ENCODE measurements around the gene LRRC53.
A peak's percentile ranks its signal among the peaks of the same experiment; 100 is the strongest.

Gene LRRC53

GRCh38 chr1:74496669-74497068 lies 15.7 kb downstream of the LRRC53 start:
- no peak overlapping the region for H3K4me2 ChIP-seq (ENCODE audit: low read length)
- no peak overlapping the region for H2BK12ac ChIP-seq (ENCODE audit: low read length)
- no peak overlapping the region for H3K4ac ChIP-seq (ENCODE audit: low read depth, low read length)
- no peak overlapping the region for H3K27ac ChIP-seq (ENCODE audit: low read depth, low read length)
- no peak overlapping the region for H4K12ac ChIP-seq (ENCODE audit: low read depth, low read length)
- no peaks in the 10 kb centered on the region for H3K4me1 ChIP-seq (ENCODE audit: control insufficient read depth in 1 of 2, insufficient read depth in 2 of 2, low read length in 2 of 2)
- no peak overlapping the region for H2AK5ac ChIP-seq (ENCODE audit: low read length)
- no peaks in the 10 kb centered on the region for H3K79me1 ChIP-seq (ENCODE audit: low read length)
- no peak overlapping the region for H3K18ac ChIP-seq (ENCODE audit: low read length)
- no peak overlapping the region for H3K4me3 ChIP-seq (ENCODE audit: low read depth, low read length)
- no peak for DNase-seq
- H3K36me3 ChIP-seq (ENCODE audit: control insufficient read depth in 1 of 2, insufficient read depth in 2 of 2, low read length in 2 of 2) = no peaks in the 10 kb centered on the region
- H3K27me3 ChIP-seq (ENCODE audit: insufficient read depth, low read length) = no peaks in the 10 kb centered on the region
- no peak overlapping the region for H4K8ac ChIP-seq (ENCODE audit: low read depth, low read length)
- H2BK120ac ChIP-seq (ENCODE audit: insufficient read depth, low read length, poor library complexity) = no peak overlapping the region
- H3K79me2 ChIP-seq (ENCODE audit: control insufficient read depth, insufficient read depth, low read length, poor library complexity) = no peaks in the 10 kb centered on the region
- no peak overlapping the region for H3K9ac ChIP-seq (ENCODE audit: low read length)
- no peaks in the 10 kb centered on the region for H3K9me3 ChIP-seq (ENCODE audit: insufficient read depth, low read depth, low read length)
- H2AFZ ChIP-seq (ENCODE audit: insufficient read depth, low read length, poor library complexity) = no peak overlapping the region
- no peak overlapping the region for H4K91ac ChIP-seq (ENCODE audit: low read depth, low read length)
- no peak overlapping the region for H3K23ac ChIP-seq (ENCODE audit: low read length)
- no peak overlapping the region for H2BK5ac ChIP-seq (ENCODE audit: low read depth, low read length, poor library complexity)
- no peak overlapping the region for H3K14ac ChIP-seq (ENCODE audit: low read length)

GRCh38 chr1:74486036-74486435 lies 26.4 kb downstream of the LRRC53 start:
- WGBS (ENCODE audit: extremely low coverage, insufficient coverage, insufficient read length) = no CpG with 5 or more reads among the region's 1 CpG
- Histone ChIP-seq H3K9ac (ENCODE audit: low read length) (no peak overlapping the region), H3K27me3 (ENCODE audit: insufficient read depth, low read length) (no peaks in the 10 kb centered on the region), H3K23ac (ENCODE audit: low read length) (no peak overlapping the region), H2BK12ac (ENCODE audit: low read length) (no peak overlapping the region), H3K79me1 (ENCODE audit: low read length) (peaks cover 3% of the 10 kb centered on the region), H2AK5ac (ENCODE audit: low read length) (no peak overlapping the region), H3K14ac (ENCODE audit: low read length) (no peak overlapping the region), H4K12ac (ENCODE audit: low read depth, low read length) (no peak overlapping the region), H2AFZ (ENCODE audit: insufficient read depth, low read length, poor library complexity) (no peak overlapping the region), H3K4me1 (ENCODE audit: control insufficient read depth in 1 of 2, insufficient read depth in 2 of 2, low read length in 2 of 2) (peaks cover 0 to 7% of the 10 kb centered on the region in 2 experiments), H3K36me3 (ENCODE audit: control insufficient read depth in 1 of 2, insufficient read depth in 2 of 2, low read length in 2 of 2) (no peaks in the 10 kb centered on the region), H3K4me2 (ENCODE audit: low read length) (no peak overlapping the region), H3K18ac (ENCODE audit: low read length) (no peak overlapping the region), H4K91ac (ENCODE audit: low read depth, low read length) (no peak overlapping the region), H3K4me3 (ENCODE audit: low read depth, low read length) (no peak overlapping the region), H2BK120ac (ENCODE audit: insufficient read depth, low read length, poor library complexity) (no peak overlapping the region), H3K79me2 (ENCODE audit: control insufficient read depth, insufficient read depth, low read length, poor library complexity) (no peaks in the 10 kb centered on the region), H3K9me3 (ENCODE audit: insufficient read depth, low read depth, low read length) (no peaks in the 10 kb centered on the region), H4K8ac (ENCODE audit: low read depth, low read length) (no peak overlapping the region), H3K27ac (ENCODE audit: low read depth, low read length) (peak overlapping the region; percentile 37), H2BK5ac (ENCODE audit: low read depth, low read length, poor library complexity) (no peak overlapping the region), H3K4ac (ENCODE audit: low read depth, low read length) (no peak overlapping the region)
- DNase-seq = no peak

- peaks cover 3% of the 10 kb centered on the region for H3K79me1 ChIP-seq (ENCODE audit: low read length)
- H2AFZ ChIP-seq (ENCODE audit: insufficient read depth, low read length, poor library complexity) = peak overlapping the region; percentile 25
- no peak overlapping the region for H3K14ac ChIP-seq (ENCODE audit: low read length)
- peak overlapping the region; percentile 15 for H2BK120ac ChIP-seq (ENCODE audit: insufficient read depth, low read length, poor library complexity)
- H4K91ac ChIP-seq (ENCODE audit: low read depth, low read length) = peak overlapping the region; percentile 39
- no peak overlapping the region for H3K4me2 ChIP-seq (ENCODE audit: low read length)
- H3K4me3 ChIP-seq (ENCODE audit: low read depth, low read length) = no peak overlapping the region
- peaks cover 0 to 7% of the 10 kb centered on the region in 2 experiments for H3K4me1 ChIP-seq (ENCODE audit: control insufficient read depth in 1 of 2, insufficient read depth in 2 of 2, low read length in 2 of 2)
- no peaks in the 10 kb centered on the region for H3K27me3 ChIP-seq (ENCODE audit: insufficient read depth, low read length)
- H3K27ac ChIP-seq (ENCODE audit: low read depth, low read length) = peak overlapping the region; percentile 37
- H2BK12ac ChIP-seq (ENCODE audit: low read length) = no peak overlapping the region
- no peak overlapping the region for H4K12ac ChIP-seq (ENCODE audit: low read depth, low read length)
- DNase-seq = no peak
- H3K9me3 ChIP-seq (ENCODE audit: insufficient read depth, low read depth, low read length) = no peaks in the 10 kb centered on the region
- H2AK5ac ChIP-seq (ENCODE audit: low read length) = peak overlapping the region; percentile 65
- no peak overlapping the region for H3K23ac ChIP-seq (ENCODE audit: low read length)
- H3K9ac ChIP-seq (ENCODE audit: low read length) = no peak overlapping the region
- H2BK5ac ChIP-seq (ENCODE audit: low read depth, low read length, poor library complexity) = no peak overlapping the region
- H4K8ac ChIP-seq (ENCODE audit: low read depth, low read length) = no peak overlapping the region
- no peaks in the 10 kb centered on the region for H3K79me2 ChIP-seq (ENCODE audit: control insufficient read depth, insufficient read depth, low read length, poor library complexity)
- no peak overlapping the region for H3K4ac ChIP-seq (ENCODE audit: low read depth, low read length)
- WGBS (ENCODE audit: extremely low coverage, insufficient coverage, insufficient read length) = no CpG with 5 or more reads among the region's 3 CpGs
- H3K18ac ChIP-seq (ENCODE audit: low read length) = no peak overlapping the region
- no peaks in the 10 kb centered on the region for H3K36me3 ChIP-seq (ENCODE audit: control insufficient read depth in 1 of 2, insufficient read depth in 2 of 2, low read length in 2 of 2)
Measured at GRCh38 chr1:74485622-74486021, 26.8 kb downstream of the LRRC53 start.

- WGBS (ENCODE audit: extremely low coverage, insufficient coverage, insufficient read length) = no CpG with 5 or more reads among the region's 3 CpGs
- H3K27ac ChIP-seq (ENCODE audit: low read depth, low read length) = no peak overlapping the region
Measured at GRCh38 chr1:74481607-74482006, 30.8 kb downstream of the LRRC53 start.

More at GRCh38 chr1:74481607-74482006, 30.8 kb downstream of the LRRC53 start:
- no peak overlapping the region for H2BK12ac ChIP-seq (ENCODE audit: low read length)
- DNase-seq = no peak
- no peak overlapping the region for H3K18ac ChIP-seq (ENCODE audit: low read length)
- H2AFZ ChIP-seq (ENCODE audit: insufficient read depth, low read length, poor library complexity) = no peak overlapping the region
- H4K8ac ChIP-seq (ENCODE audit: low read depth, low read length) = no peak overlapping the region
- H4K91ac ChIP-seq (ENCODE audit: low read depth, low read length) = no peak overlapping the region
- no peak overlapping the region for H3K4ac ChIP-seq (ENCODE audit: low read depth, low read length)
- H3K14ac ChIP-seq (ENCODE audit: low read length) = no peak overlapping the region
- H2BK5ac ChIP-seq (ENCODE audit: low read depth, low read length, poor library complexity) = no peak overlapping the region
- no peak overlapping the region for H3K4me2 ChIP-seq (ENCODE audit: low read length)
- no peak overlapping the region for H3K9ac ChIP-seq (ENCODE audit: low read length)
- no peaks in the 10 kb centered on the region for H3K9me3 ChIP-seq (ENCODE audit: insufficient read depth, low read depth, low read length)
- H2BK120ac ChIP-seq (ENCODE audit: insufficient read depth, low read length, poor library complexity) = no peak overlapping the region
- no peak overlapping the region for H3K4me3 ChIP-seq (ENCODE audit: low read depth, low read length)
- H3K79me2 ChIP-seq (ENCODE audit: control insufficient read depth, insufficient read depth, low read length, poor library complexity) = no peaks in the 10 kb centered on the region
- no peaks in the 10 kb centered on the region for H3K27me3 ChIP-seq (ENCODE audit: insufficient read depth, low read length)
- H3K79me1 ChIP-seq (ENCODE audit: low read length) = peaks cover 3% of the 10 kb centered on the region
- no peak overlapping the region for H3K23ac ChIP-seq (ENCODE audit: low read length)
- no peak overlapping the region for H2AK5ac ChIP-seq (ENCODE audit: low read length)
- peaks cover 0 to 7% of the 10 kb centered on the region in 2 experiments for H3K4me1 ChIP-seq (ENCODE audit: control insufficient read depth in 1 of 2, insufficient read depth in 2 of 2, low read length in 2 of 2)
- no peak overlapping the region for H4K12ac ChIP-seq (ENCODE audit: low read depth, low read length)
- H3K36me3 ChIP-seq (ENCODE audit: control insufficient read depth in 1 of 2, insufficient read depth in 2 of 2, low read length in 2 of 2) = no peaks in the 10 kb centered on the region
